Spleen (tissue), 7 donors: ENCODE measurements around the gene BCO2.

Experiments
- CTCF ChIP-seq, 11 experiments: fragments of 200-600 bp in 7 of 11; fragments of 450-650 bp in 4 of 11; sonication (generic) in 4 of 11; IDR thresholded peaks in 8 of 11; conservative IDR thresholded peaks in 3 of 11; 1 replicate in 7 of 11; 2 replicates in 4 of 11; pipeline versions ENCODE4 v1.4.0 to v1.8.0; 2016 to 2021; ENCODE audit warnings: antibody characterized with exemption in 11 of 11, inconsistent platforms in 4 of 11, mild to moderate bottlenecking in 1 of 11
- POLR2A ChIP-seq, 3 donors: fragments of 450-650 bp; IDR thresholded peaks; one replicate each; pipeline ENCODE4 v1.5.1; 2017; ENCODE audit warnings: antibody characterized with exemption in 3 of 3, mild to moderate bottlenecking in 1 of 3
- POLR2AphosphoS5 ChIP-seq, 3 donors: sonication (generic); formaldehyde crosslinking; IDR thresholded peaks; one replicate each; pipeline ENCODE4 v1.5.1; 2017; ENCODE audit warnings: antibody characterized with exemption in 3 of 3
- donor health status: DM: no; HTN: no; CAD: no; lungs with moderate emphysema.
- donor health status: DM: no; HTN: no; CAD: no.
- donor health status: DM: no; HTN: no; CAD: no.

DNA sequence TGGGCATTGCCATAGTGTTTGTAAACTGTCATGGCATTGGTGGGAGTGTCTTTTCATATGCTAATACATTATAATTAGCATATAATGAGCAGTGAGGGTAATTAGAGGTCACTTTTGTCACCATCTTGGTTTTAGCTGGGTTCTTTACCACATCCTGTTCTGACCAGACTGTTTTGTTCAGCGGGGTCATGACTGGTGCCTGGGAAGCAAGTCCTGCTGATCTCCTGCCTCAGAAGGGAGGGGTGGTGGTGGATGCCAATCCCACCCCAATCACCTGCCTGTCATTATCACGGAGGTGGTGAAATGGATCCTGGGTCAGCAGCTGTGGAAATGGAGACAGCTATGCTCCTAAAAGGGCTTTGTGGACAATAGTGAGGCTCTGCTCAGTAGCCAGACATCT, 42.6 kb upstream of the BCO2 start:
- TF ChIP-seq POLR2A (IDR thresholded peaks at IDR 0.05), result no peak
- no peak for TF ChIP-seq CTCF (IDR thresholded peaks at IDR 0.05 in 8 of 11, conservative IDR thresholded peaks at IDR 0.05 in 3 of 11)
- no peak for TF ChIP-seq POLR2AphosphoS5 (IDR thresholded peaks at IDR 0.05)
